GM18498 (cell line): Measurements from ENCODE around the gene STIM1.
A peak's percentile ranks its signal among the peaks of the same experiment; 100 is the strongest.

Experiments used
- ATAC-seq: cut with Tn5 transposase; IDR thresholded peaks from one replicate; pipeline ENCODE4 v1.9.1; 2021; ENCODE audit warnings: mild to moderate bottlenecking, moderate library complexity; ENCODE audit not compliant: unreplicated experiment

STIM1 gene

GRCh38 chr11:3830088-3830487 lies 25.4 kb upstream of the STIM1 start:
- no peak for ATAC-seq

- no peak for ATAC-seq
These were observed 24.7 kb upstream of the STIM1 start for GRCh38 chr11:3830730-3831129.

DNA sequence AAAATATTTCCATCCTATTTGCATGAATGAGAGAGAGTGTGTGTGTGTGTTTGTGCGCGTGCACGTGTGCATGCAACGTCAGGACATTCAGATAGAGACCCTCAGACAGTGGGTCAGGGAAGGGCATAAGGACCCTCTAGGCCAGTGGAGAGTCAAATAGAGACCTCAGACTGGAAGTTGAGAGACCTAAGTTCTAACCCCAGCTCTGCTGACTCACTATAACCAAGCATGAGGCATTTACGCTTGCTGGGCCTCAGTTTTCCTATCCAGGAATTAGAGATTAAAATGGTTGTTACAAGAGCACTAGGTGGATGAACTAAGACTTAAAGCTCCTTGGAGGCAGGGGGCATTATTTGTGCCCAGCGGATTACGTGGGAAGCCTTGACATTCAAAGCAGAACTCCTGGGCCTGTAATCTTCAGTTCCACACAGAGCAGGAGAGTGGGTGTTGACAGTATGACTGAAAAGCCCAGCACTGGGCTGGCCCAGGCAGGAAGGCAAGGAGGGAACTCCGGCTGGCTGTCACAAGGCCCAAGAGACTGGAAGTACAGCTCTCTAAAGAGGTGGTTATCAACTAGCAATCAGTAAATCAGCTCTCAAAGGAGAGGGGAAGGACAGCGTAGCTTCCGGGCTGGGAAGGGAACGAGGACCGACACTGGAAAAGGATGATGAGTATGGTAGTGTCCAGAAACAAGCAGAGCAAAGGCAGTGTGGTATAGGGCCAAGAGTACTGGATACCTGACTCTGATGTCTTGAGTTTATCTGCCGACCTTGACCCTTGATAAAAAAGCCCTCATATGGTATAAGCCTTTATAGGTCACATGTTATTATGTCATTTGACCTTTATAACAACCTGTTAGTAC lies 23.9 kb upstream of the STIM1 start:
- ATAC-seq, result no peak

DNA sequence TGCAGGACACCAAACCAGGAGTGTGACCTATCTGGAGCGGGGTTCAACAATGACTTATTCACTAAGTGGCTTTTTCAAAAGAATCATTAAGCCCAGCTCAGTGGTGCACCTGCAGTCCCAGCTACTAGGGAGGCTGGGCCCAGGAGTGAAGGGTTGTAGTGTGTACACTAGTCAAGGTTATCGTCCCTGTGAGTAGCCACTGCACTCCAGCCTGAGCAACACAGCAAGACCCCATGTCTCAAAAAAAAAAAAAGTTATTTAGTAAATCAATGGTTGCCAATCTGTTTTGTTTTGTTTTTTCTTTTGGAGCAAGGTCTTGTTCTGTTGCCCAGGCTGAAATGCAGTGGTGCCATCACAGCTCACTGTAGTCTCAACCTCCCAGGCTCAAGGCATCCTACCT lies 22.6 kb upstream of the STIM1 start:
- no peak for ATAC-seq

DNA sequence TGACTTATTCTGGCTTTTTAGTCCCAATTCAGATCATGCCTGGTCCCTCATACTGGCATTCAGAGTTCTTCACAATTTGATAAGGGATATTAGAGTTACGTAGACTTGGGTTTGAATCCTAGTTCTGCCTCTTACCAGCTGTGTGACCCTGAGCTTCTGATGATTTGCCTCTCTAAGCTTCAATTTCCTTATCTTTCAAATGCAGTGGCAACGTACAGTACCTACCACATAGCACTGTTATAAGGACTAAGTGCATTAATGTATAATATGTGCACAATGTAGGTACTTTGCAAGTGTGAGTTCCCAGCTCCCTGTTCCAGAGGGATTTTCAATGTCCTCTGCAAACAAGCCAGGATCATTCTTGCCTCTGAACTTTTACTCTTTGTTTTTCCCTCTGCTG lies 22.0 kb upstream of the STIM1 start:
- ATAC-seq, result no peak

GRCh38 chr11:3834349-3834663 lies 21.2 kb upstream of the STIM1 start:
- no peak for ATAC-seq

GRCh38 chr11:3834664-3835461 lies 20.6 kb upstream of the STIM1 start:
- no peak for ATAC-seq

GRCh38 chr11:3835751-3836150 lies 19.7 kb upstream of the STIM1 start:
- ATAC-seq, result no peak

GRCh38 chr11:3836903-3837302 lies 18.6 kb upstream of the STIM1 start:
- no peak for ATAC-seq

- ATAC-seq, result no peak
These were observed 17.7 kb upstream of the STIM1 start for GRCh38 chr11:3837793-3838192.

DNA sequence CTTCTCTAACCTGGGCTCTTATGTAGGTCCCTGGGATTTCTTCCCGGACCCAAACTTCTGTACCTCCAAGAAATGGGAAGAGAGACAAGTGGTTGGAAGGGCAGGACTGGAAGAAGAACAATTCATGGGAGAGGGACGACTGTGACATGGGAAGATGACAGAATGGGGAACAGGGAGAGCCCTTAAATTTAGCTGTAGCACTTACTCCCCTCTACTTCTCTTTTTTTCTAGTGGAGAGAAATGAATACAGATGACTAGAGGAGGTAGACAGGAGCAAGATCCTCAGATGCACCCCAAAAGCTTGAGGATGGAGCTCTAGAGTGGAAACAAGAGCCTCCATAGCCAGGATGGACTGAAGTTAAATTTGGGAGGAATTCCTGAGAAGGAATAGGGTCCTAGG lies 17.0 kb upstream of the STIM1 start:
- ATAC-seq, result no peak

- ATAC-seq, result peak; percentile 1
These were observed 15.2 kb upstream of the STIM1 start for GRCh38 chr11:3840004-3840869.

DNA sequence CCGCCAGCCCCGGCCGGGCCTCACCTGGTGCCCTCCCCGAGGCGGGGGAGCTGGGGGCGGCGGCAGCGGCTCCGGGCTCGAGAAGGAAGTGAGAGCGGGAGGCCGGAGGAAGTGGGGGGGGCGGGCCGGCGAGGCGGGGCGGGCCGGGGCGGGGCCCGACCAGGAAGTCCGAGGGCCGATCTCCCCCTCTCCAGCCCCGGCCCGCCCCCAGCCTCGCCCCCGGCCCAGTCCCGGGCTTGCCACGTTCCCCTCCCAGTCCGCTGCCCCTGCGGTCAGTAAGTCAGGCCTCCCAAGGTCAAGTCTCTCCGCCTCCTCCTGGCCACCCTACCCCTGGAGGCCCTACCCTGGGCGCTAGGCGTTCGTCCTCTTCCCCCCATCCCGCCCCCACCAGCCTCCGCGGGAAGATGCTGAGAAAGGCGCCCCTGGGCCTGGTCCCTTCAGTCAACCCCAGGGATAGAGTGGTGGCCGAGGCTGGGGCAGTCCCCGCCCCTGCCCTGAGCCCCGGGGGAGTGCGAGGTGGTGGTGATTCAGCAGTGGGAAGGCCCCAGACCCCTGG lies 14.5 kb upstream of the STIM1 start, which contains the start of gene RHOG:
RHOG (minus strand) TSS at position 90 of the 556 bp plus-strand sequence. CDS start 12,821 bp downstream, outside the sequence.
- ATAC-seq, result peak; percentile 50

- peak; percentile 55 for ATAC-seq
These were observed 13.8 kb upstream of the STIM1 start for GRCh38 chr11:3841426-3842350.

DNA sequence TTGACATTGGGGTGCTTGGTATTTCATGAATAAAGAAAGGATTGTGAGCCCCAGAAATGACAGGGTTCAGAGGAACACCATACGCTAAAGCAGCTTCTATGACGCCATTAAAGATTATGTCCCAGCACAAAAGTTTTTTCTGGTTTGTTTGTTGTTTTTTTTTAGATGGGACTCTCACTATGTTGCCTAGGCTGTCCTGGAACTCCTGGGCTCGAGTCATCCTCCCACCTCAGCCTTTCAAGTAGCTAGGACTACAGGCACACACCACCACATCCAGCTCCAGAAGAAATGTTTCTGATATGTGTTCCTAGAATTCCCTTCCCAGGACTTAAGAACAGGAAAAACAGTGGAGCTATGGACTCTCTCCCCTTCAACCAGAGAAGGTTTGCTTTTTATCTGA lies 12.1 kb upstream of the STIM1 start:
- no peak for ATAC-seq

DNA sequence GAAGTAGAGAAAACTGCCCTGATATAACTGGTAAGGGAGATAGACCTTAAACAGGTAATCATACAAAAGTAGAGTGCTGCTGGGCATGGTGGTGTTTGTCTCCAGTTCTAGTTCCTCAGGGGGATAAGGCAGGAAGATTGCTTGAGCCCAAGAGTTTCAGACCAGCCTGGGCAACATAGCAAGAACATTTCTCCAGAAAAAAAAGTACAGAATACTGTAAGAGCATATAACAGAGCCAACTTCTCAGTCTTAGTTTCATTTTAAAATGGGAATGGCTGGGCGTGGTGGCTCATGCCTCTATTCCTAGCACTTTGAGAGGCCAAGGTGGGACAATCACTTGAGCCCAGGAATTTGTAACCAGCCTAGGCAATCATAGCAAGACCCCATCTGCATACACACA lies 10.2 kb upstream of the STIM1 start:
- no peak for ATAC-seq

- ATAC-seq, result no peak
These were observed 9.8 kb upstream of the STIM1 start for GRCh38 chr11:3845670-3846069.

DNA sequence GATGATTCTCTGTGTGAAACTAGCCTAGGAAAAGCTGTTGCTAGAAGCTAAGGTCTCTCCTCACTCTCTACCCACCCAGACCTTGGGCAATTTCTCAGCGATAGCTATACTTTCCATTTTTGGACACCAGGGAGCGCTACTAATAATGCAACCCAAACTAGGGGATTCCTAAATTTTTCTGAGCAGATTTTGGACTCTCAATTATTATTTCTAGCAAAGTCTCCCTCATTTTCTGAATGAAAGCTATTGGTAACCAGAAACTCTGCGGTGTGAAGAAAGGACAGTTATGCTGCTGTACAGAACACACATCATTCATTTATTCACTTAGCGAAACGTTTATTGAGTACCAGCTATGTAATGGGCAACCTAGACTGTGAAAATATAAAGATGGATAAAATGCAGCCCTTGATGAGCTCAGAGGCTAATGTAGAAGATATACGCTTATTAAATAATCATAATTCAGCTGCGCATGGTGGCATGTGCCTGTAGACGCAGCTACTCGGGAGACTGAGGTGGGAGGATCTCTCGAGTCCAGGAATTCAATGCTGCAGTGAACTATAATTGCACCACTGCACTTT lies 6.1 kb upstream of the STIM1 start:
- ATAC-seq, result no peak

DNA sequence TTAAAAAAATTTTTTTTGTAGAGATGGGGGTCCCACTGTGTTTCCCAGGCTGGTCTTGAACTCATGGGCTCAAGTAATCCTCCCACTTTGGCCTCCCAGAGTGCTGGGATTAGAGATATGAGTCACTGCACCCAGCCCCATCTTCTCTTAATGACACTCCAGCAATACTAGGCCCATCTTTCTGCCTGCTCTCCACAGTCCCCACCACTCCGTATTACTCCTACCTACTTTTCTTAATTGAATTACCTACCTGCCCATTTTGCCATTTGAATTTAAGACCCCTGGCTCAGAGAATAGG lies 2.0 kb upstream of the STIM1 start:
- ATAC-seq, result no peak
